Liver (tissue), 9 donors: ENCODE results near the gene GLIS1. TPM values are rescaled to one million over a fixed set of nuclear protein-coding genes. Genes with fewer than 3 reads are reported as not detected.

Experiments used
- DNase-seq: peaks from one replicate; pipeline ENCODE4 v3.0.0-alpha.2; 2017; ENCODE audit warnings: low spot score
- H3K27ac ChIP-seq, 2 donors: one replicate each; pipeline ENCODE4 v1.7.0; 2013; ENCODE audit warnings: inconsistent platforms in 2 of 2, low read length in 2 of 2, control low read depth in 1 of 2, low read depth in 1 of 2, mild to moderate bottlenecking in 1 of 2
- H3K27me3 ChIP-seq, 4 donors: one replicate each; pipeline versions ENCODE4 v1.6.1 to v1.7.0; 2013; ENCODE audit warnings: low read length in 3 of 4, inconsistent platforms in 1 of 4, mild to moderate bottlenecking in 1 of 4, moderate library complexity in 1 of 4; ENCODE audit not compliant: control insufficient read depth in 4 of 4, insufficient read depth in 4 of 4
- H3K36me3 ChIP-seq, 4 donors: one replicate each; pipeline versions ENCODE4 v1.6.1 to v1.7.0; 2013; ENCODE audit warnings: low read length in 3 of 4, mild to moderate bottlenecking in 3 of 4, low read depth in 1 of 4, moderate library complexity in 1 of 4; ENCODE audit not compliant: control insufficient read depth in 4 of 4, insufficient read depth in 3 of 4
- H3K4me1 ChIP-seq, 4 donors: one replicate each; pipeline versions ENCODE4 v1.6.1 to v1.7.0; 2013; ENCODE audit warnings: low read length in 3 of 4, mild to moderate bottlenecking in 3 of 4, moderate library complexity in 1 of 4; ENCODE audit not compliant: control insufficient read depth in 4 of 4, insufficient read depth in 4 of 4
- H3K4me3 ChIP-seq, 3 donors: one replicate each; pipeline versions ENCODE4 v1.6.1 to v1.7.0; 2013; ENCODE audit warnings: low read length in 3 of 3, control low read depth in 1 of 3, low read depth in 1 of 3, mild to moderate bottlenecking in 1 of 3
- H3K9ac ChIP-seq, 2 donors: one replicate each; pipeline ENCODE4 v1.7.0; 2013; ENCODE audit warnings: low read length in 2 of 2, mild to moderate bottlenecking in 2 of 2, moderate library complexity in 2 of 2, control low read depth in 1 of 2, low read depth in 1 of 2
- H3K9me3 ChIP-seq, 4 donors: one replicate each; pipeline versions ENCODE4 v1.6.1 to v1.7.0; 2013; ENCODE audit warnings: low read length in 3 of 4; ENCODE audit not compliant: control insufficient read depth in 4 of 4
- ATF3 ChIP-seq: IDR thresholded peaks from 2 replicates; pipeline ENCODE4 v1.6.1; 2016; ENCODE audit warnings: antibody characterized with exemption
- EGR1 ChIP-seq, 2 donors: IDR thresholded peaks; 2 replicates each; pipeline ENCODE4 v1.6.1; 2016 to 2018; ENCODE audit warnings: antibody characterized with exemption in 2 of 2, low read depth in 2 of 2
- FOXA1 ChIP-seq: IDR thresholded peaks from 2 replicates; pipeline ENCODE4 v1.6.1; 2016; ENCODE audit warnings: antibody characterized with exemption
- FOXA2 ChIP-seq: IDR thresholded peaks from 2 replicates; pipeline ENCODE4 v1.6.1; 2016; ENCODE audit warnings: antibody characterized with exemption
- HNF4A ChIP-seq, 2 donors: conservative IDR thresholded peaks; 2 replicates each; pipeline ENCODE4 v1.6.1; 2016; ENCODE audit warnings: antibody characterized with exemption in 2 of 2, mild to moderate bottlenecking in 2 of 2
- NR2F2 ChIP-seq: IDR thresholded peaks from 2 replicates; pipeline ENCODE4 v1.6.1; 2016; ENCODE audit warnings: antibody characterized with exemption
- RAD21 ChIP-seq, 2 donors: IDR thresholded peaks; 2 replicates each; pipeline ENCODE4 v1.6.1; 2016; ENCODE audit warnings: antibody characterized with exemption in 2 of 2, mild to moderate bottlenecking in 2 of 2
- REST ChIP-seq: IDR thresholded peaks from 2 replicates; pipeline ENCODE4 v1.6.1; 2016; ENCODE audit warnings: antibody characterized with exemption, mild to moderate bottlenecking
- RXRA ChIP-seq, 2 donors: IDR thresholded peaks; 2 replicates each; pipeline ENCODE4 v1.6.1; 2017 to 2018; ENCODE audit warnings: antibody characterized with exemption in 2 of 2, mild to moderate bottlenecking in 1 of 2
- SP1 ChIP-seq: IDR thresholded peaks from 2 replicates; pipeline ENCODE4 v1.6.1; 2018; ENCODE audit warnings: antibody characterized with exemption, mild to moderate bottlenecking
- TAF1 ChIP-seq: conservative IDR thresholded peaks from 2 replicates; pipeline ENCODE4 v1.6.1; 2016; ENCODE audit warnings: antibody characterized with exemption, mild to moderate bottlenecking
- YY1 ChIP-seq: IDR thresholded peaks from 2 replicates; pipeline ENCODE4 v1.6.1; 2016; ENCODE audit warnings: antibody characterized with exemption, mild to moderate bottlenecking
- ZBTB33 ChIP-seq: IDR thresholded peaks from 2 replicates; pipeline ENCODE4 v1.6.1; 2016; ENCODE audit warnings: antibody characterized with exemption
- WGBS: extraction: QIAGEN DNeasy Blood & Tissue Kit; methylation state at CpG from one replicate; pipeline ENCODE4 v1.1.7; 2013; 5-methylcytosine and 5-hydroxymethylcytosine counted together
- polyA plus RNA-seq, 2 donors: library from polyadenylated mRNA; stranded (reverse) in 1 of 2; unstranded in 1 of 2; fragments of 200-250 nt in 1 of 2; fragments of >200 nt in 1 of 2; fragmentation: Nextera tagmentation in 1 of 2; extraction: Ambion mirVana in 1 of 2; gene quantifications; one replicate each; pipeline versions ENCODE4 v1.2.1 to v1.2.3, GENCODE V29; 2013 to 2015
- total RNA-seq, 2 donors: library from RNA; depleted of rRNA; stranded (reverse); fragments of >200 nt; gene quantifications; one replicate each; pipeline ENCODE4 v1.2.3, GENCODE V29; 2014
- TF ChIP-seq, protein P1 (sequence below): fragments of 150-350 bp; IDR thresholded peaks from 2 replicates; pipeline ENCODE4 v1.5.1; 2017; ENCODE audit warnings: improper control_type of control experiment, low read depth, low read length; ENCODE audit not compliant: missing input control
- donor health status: healthy.
- donor health status: healthy.
- donor health status: healthy.
- donor health status: healthy.
- donor health status: healthy.

GLIS1 gene
- total and polyA plus RNA-seq, 4 donors = under 0.01 to 0.05 TPM; not detected in 2

DNA sequence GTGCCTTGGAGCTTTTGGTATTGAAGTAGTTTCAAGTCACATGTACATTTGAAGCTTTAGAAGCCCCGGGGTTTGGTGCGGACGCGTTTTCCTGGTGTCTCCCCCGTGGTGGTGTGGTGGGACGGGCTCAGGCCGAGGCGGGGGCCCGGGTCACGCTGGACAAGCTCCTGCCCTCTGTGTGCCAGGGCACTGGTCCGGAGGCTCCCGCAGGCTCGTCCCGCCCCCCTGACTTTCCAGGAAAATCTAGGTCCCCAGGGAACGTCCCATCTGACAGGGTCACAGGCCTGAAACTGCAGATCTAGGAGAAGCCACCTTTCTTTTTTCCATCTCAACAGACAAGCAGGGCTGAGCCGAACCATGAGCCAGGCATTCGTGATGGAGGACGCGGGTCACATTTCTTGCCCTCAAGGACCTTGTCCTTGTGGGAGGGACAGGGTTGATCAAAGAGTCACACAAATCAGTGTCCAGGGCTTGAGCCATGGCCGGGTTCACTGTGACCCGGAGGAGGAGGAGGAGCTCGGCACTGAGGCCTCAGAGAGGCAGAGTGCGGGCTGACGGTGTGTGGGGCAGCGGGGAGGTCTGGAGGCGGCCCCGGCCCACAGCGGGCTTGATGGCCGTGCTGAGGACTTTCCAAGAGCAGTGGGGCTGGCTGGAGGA is 278.2 kb downstream of the GLIS1 start:
- TF ChIP-seq NR2F2 = no peak
- TF ChIP-seq HNF4A (conservative IDR thresholded peaks at IDR 0.05) = no peak
- no peak for TF ChIP-seq REST
- no peak for TF ChIP-seq ATF3
- TF ChIP-seq, protein P1, sequence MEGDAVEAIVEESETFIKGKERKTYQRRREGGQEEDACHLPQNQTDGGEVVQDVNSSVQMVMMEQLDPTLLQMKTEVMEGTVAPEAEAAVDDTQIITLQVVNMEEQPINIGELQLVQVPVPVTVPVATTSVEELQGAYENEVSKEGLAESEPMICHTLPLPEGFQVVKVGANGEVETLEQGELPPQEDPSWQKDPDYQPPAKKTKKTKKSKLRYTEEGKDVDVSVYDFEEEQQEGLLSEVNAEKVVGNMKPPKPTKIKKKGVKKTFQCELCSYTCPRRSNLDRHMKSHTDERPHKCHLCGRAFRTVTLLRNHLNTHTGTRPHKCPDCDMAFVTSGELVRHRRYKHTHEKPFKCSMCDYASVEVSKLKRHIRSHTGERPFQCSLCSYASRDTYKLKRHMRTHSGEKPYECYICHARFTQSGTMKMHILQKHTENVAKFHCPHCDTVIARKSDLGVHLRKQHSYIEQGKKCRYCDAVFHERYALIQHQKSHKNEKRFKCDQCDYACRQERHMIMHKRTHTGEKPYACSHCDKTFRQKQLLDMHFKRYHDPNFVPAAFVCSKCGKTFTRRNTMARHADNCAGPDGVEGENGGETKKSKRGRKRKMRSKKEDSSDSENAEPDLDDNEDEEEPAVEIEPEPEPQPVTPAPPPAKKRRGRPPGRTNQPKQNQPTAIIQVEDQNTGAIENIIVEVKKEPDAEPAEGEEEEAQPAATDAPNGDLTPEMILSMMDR = no peak
- TF ChIP-seq ZBTB33 = no peak
- no peak for TF ChIP-seq TAF1
- no peak for TF ChIP-seq RXRA (IDR thresholded peaks at IDR 0.05)
- no peak for TF ChIP-seq FOXA1
- no peak for TF ChIP-seq YY1
- TF ChIP-seq FOXA2 = no peak
- Histone ChIP-seq H3K9ac (no peak overlapping the region), H3K27ac (no peak overlapping the region), H3K4me1 (no peaks in the 10 kb centered on the region), H3K9me3 (no peaks in the 10 kb centered on the region), H3K36me3 (no peaks in the 10 kb centered on the region), H3K27me3 (no peaks in the 10 kb centered on the region), H3K4me3 (no peak overlapping the region)
- DNase-seq = no peak
- WGBS = 84% methylated on average over 29 of the region's 29 CpGs

GRCh38 chr1:53460211-53460634 is 278.7 kb downstream of the GLIS1 start:
- no peaks in the 10 kb centered on the region for H3K9me3 ChIP-seq
- H3K4me3 ChIP-seq = no peak overlapping the region
- no peak for DNase-seq
- no peak overlapping the region for H3K9ac ChIP-seq
- 95% methylated on average over 25 of the region's 25 CpGs for WGBS
- H3K27ac ChIP-seq = no peak overlapping the region
- no peaks in the 10 kb centered on the region for H3K36me3 ChIP-seq
- no peak for TF ChIP-seq FOXA1
- no peak for TF ChIP-seq SP1
- TF ChIP-seq EGR1 (IDR thresholded peaks at IDR 0.05; ENCODE audit: low read depth in 2 of 2) = no peak
- no peak for TF ChIP-seq YY1
- TF ChIP-seq REST = no peak
- no peak for TF ChIP-seq NR2F2
- no peak for TF ChIP-seq ZBTB33
- TF ChIP-seq, protein P1 = no peak
- TF ChIP-seq ATF3 = no peak
- TF ChIP-seq RAD21 (IDR thresholded peaks at IDR 0.05) = no peak
- TF ChIP-seq RXRA (IDR thresholded peaks at IDR 0.05) = no peak
- H3K27me3 ChIP-seq = no peaks in the 10 kb centered on the region
- H3K4me1 ChIP-seq = no peaks in the 10 kb centered on the region
